NCI-H345 treated with DMSO at 0.1 percent for 48 hours (cell line): ENCODE results near the gene NRN1L.
A peak's percentile ranks its signal among the peaks of the same experiment; 100 is the strongest.

Experiments used
- DNase-seq: peaks from one replicate; lab custom pipeline; 2025; ENCODE audit not compliant: unreplicated experiment; lab: John Stamatoyannopoulos, UW

NRN1L gene

DNA sequence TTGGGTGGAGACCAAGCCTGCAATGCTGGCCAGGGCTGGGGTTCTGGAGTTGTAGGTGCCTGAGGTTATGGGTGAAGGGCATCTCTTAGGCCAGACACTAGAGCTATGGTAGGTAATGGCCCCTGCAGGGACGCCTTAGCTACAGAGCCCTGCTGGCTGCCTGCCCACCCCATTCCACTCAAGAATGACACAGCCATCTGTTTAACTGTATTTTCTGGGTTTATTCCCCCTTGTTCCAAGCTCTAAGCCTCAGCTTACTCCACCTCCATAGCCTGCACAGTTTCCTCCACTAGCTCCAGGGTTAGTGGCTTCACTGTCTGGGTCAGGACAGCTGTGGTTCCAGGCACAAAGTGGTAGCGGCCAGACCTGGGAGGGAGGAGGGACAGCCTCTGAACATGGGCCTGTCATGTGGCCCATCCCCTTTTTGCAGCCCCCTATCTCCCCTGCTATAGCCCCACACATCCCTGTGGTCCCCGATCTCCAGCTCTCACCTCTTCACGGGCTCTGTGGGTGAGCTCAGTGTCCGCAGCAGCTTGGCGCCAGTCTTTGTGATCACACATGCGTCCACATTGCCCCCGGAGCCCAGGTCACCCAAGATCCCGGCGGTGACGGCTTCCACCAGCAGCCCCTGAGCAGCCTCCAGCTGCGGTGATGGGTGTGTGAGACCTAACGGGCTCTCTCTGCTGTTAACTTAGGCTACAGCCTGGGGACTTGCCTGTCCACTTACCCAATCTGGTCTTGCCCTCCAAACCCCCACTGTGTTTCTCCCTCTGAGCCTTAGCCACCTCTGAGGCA lies 49.8 kb downstream of the NRN1L start:
- no peak for DNase-seq

DNA sequence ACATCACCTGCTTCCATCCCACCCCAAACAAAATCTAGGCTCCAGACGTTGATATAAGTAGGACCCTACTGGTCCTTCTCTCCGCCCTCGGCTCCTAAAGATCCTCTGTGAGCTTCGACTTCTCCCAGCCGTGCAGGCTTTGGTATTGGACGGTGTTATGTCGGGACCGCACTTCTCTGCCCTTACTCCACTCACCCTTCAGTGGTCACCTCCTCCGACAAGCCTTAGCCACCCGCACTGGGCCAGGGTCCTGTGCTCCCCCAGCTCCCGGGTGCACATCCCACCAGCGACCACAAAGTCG lies 50.4 kb downstream of the NRN1L start:
- DNase-seq, result no peak

DNA sequence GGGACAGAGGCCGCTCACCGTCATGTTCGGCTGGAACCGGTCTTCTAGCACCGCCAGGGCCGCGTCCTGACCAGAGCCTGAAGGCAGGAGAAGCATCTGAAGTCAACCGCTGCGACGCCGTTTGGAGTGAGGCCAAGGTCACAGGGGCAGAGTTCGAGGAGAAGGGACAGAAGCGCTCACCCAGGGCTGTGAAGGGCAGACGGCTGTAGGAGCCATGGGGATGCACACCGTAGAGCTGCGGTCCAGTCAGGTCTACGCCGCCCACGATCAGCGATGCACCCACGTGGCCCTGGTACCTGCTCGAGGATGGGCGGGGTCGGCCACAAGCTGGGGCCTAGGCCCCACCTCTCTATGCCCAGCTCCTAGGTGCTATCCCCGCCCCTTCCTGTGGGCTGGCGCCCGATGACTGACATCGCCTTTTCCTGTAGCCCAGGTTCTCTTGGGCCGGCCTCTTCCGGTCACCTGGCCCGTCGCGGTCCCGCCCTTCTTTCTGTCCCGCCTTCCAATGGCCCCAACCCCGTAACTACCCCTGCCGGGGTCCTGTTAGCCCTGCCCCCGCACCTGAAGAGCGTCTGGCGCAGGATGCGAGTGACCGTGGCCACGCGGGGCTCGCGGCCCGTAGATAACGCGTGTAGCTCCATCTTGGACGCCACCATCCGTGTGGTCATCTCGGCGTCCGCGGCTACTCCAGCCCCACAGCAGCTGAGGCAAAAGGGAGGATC lies 50.9 kb downstream of the NRN1L start:
- peak; percentile 90 for DNase-seq
